Transverse colon (tissue), 4 donors: ENCODE data around the gene AKAP9. TPM values are rescaled to one million over a fixed set of nuclear protein-coding genes. Genes with fewer than 3 reads are reported as not detected.

Source experiments
- DNase-seq: peaks from one replicate; pipeline ENCODE4 v3.0.0-alpha.2; 2019
- H3K27ac ChIP-seq, 4 donors: fragments of 200-600 bp; sonication (generic); 2 replicates each; pipeline ENCODE4 v1.5.1; 2016 to 2018; ENCODE audit warnings: inconsistent platforms in 4 of 4
- H3K27me3 ChIP-seq: fragments of 200-600 bp; sonication (generic); 2 replicates; pipeline ENCODE4 v1.5.1; 2017; ENCODE audit warnings: inconsistent platforms
- H3K36me3 ChIP-seq, 4 donors: fragments of 200-600 bp; sonication (generic); 2 replicates each; pipeline ENCODE4 v1.5.1; 2017 to 2019; ENCODE audit warnings: inconsistent platforms in 4 of 4
- H3K4me1 ChIP-seq, 4 donors: fragments of 200-600 bp; sonication (generic); 2 replicates each; pipeline ENCODE4 v1.5.1; 2017 to 2020; ENCODE audit warnings: inconsistent platforms in 4 of 4
- H3K4me3 ChIP-seq, 4 donors: fragments of 200-600 bp; sonication (generic); 1 replicate in 1 of 4; 2 replicates in 3 of 4; pipeline versions ENCODE4 v1.5.1 to v1.6.1; 2017 to 2019; ENCODE audit warnings: inconsistent platforms in 4 of 4
- H3K9me3 ChIP-seq, 2 donors: fragments of 200-600 bp; sonication (generic); 2 replicates each; pipeline ENCODE4 v1.5.1; 2017 to 2019; ENCODE audit warnings: inconsistent platforms in 2 of 2
- CTCF ChIP-seq, 5 experiments: fragments of 200-600 bp in 3 of 5; fragments of 450-650 bp in 2 of 5; sonication (generic) in 3 of 5; IDR thresholded peaks; 1 replicate in 2 of 5; 2 replicates in 3 of 5; pipeline ENCODE4 v1.5.1; 2016 to 2017; ENCODE audit warnings: antibody characterized with exemption in 5 of 5, inconsistent platforms in 3 of 5, mild to moderate bottlenecking in 2 of 5, moderate library complexity in 1 of 5
- EP300 ChIP-seq: sonication (generic); formaldehyde crosslinking; IDR thresholded peaks from one replicate; pipeline ENCODE4 v1.6.1; 2017; ENCODE audit warnings: antibody characterized with exemption, low read depth
- POLR2A ChIP-seq: fragments of 450-650 bp; IDR thresholded peaks from one replicate; pipeline ENCODE4 v1.6.1; 2016; ENCODE audit warnings: antibody characterized with exemption, mild to moderate bottlenecking, moderate library complexity
- POLR2AphosphoS5 ChIP-seq, 3 donors: sonication (generic); formaldehyde crosslinking; IDR thresholded peaks; one replicate each; pipeline ENCODE4 v1.6.1; 2016; ENCODE audit warnings: antibody characterized with exemption in 3 of 3
- WGBS, 2 donors: methylation state at CpG; one replicate each; pipeline ENCODE4 v1.1.5; 2018; ENCODE audit warnings: low coverage in 1 of 2; 5-methylcytosine and 5-hydroxymethylcytosine counted together
- in situ Hi-C, 4 donors: fragments of 200-750 bp; cut with MboI; loops; one replicate each; pipeline versions ENCODE4 v1.15.0 to v1.15.1; 2017; ENCODE audit warnings: low sequenced_read_pairs in 3 of 4, low pct_ligation_motif_present in 1 of 4, low pct_unique_long_range_greater_than_20kb in 1 of 4
- intact Hi-C: fragments of 100-400 bp; cut with DNase I; formaldehyde crosslinking; loops from one replicate; pipeline ENCODE4 v1.15.1; 2023; ENCODE audit warnings: low total_unique reads
- total RNA-seq, 4 donors: library from RNA; depleted of rRNA; stranded (reverse); fragments of >200 nt; gene quantifications; one replicate each; pipeline ENCODE4 v1.1.0, GENCODE V29; 2016

AKAP9 gene
- total RNA-seq, 4 donors from 2014 or later = 203 to 262 (median 234) TPM

- H3K27ac ChIP-seq = peak overlapping the region; percentile 26 to 63 (median 36)
- 52% methylated on average over 2 of the region's 2 CpGs for WGBS, 2 donors
- H3K4me1 ChIP-seq = peaks cover 7 to 55% (median 19%) of the 10 kb centered on the region in 4 donors
- no peak for DNase-seq
- in situ Hi-C loops = no loop called here
- H3K9me3 ChIP-seq = no peaks in the 10 kb centered on the region
- TF ChIP-seq POLR2A (no peak), POLR2AphosphoS5 (IDR thresholded peaks at IDR 0.05) (no peak), CTCF (IDR thresholded peaks at IDR 0.05) (no peak), EP300 (no peak)
- no peaks in the 10 kb centered on the region for H3K36me3 ChIP-seq
- H3K27me3 ChIP-seq = no peaks in the 10 kb centered on the region
- no peak overlapping the region for H3K4me3 ChIP-seq
- intact Hi-C loops = no loop called here
Observed at GRCh38 chr7:91945476-91945875, 4.8 kb downstream of the AKAP9 start.

- in situ Hi-C loops = no loop called here
- peak overlapping the region; percentile 6 to 63 (median 39) for H3K27ac ChIP-seq
Observed at GRCh38 chr7:91946549-91946948, 5.9 kb downstream of the AKAP9 start.

GRCh38 chr7:91947948-91948347 lies 7.3 kb downstream of the AKAP9 start:
- intact Hi-C loops (no loop called here), in situ Hi-C loops (no loop called here)
- 89 to 100% methylated on average over 1 of the region's 1 CpG for WGBS, 2 donors
- Histone ChIP-seq H3K27ac (no peak overlapping the region), H3K27me3 (no peaks in the 10 kb centered on the region), H3K9me3 (no peaks in the 10 kb centered on the region), H3K4me3 (no peak overlapping the region), H3K36me3 (no peaks in the 10 kb centered on the region), H3K4me1 (peaks cover 0 to 40% (median 10%) of the 10 kb centered on the region in 4 donors)
- no peak for DNase-seq
- TF ChIP-seq CTCF (IDR thresholded peaks at IDR 0.05) = no peak
- TF ChIP-seq POLR2AphosphoS5 (IDR thresholded peaks at IDR 0.05) = no peak
- TF ChIP-seq POLR2A = no peak
- TF ChIP-seq EP300 = no peak

More at GRCh38 chr7:91946549-91946948, 5.9 kb downstream of the AKAP9 start:
- intact Hi-C loops = no loop called here
- no peak for DNase-seq
- H3K4me1 ChIP-seq = peaks cover 7 to 54% (median 19%) of the 10 kb centered on the region in 4 donors
- no peak for TF ChIP-seq EP300
- no peak for TF ChIP-seq CTCF (IDR thresholded peaks at IDR 0.05)
- no peak for TF ChIP-seq POLR2AphosphoS5 (IDR thresholded peaks at IDR 0.05)
- no peaks in the 10 kb centered on the region for H3K36me3 ChIP-seq
- H3K4me3 ChIP-seq = no peak overlapping the region
- 59 to 79% methylated on average over 3 of the region's 3 CpGs for WGBS, 2 donors
- no peaks in the 10 kb centered on the region for H3K27me3 ChIP-seq
- no peaks in the 10 kb centered on the region for H3K9me3 ChIP-seq

GRCh38 chr7:91949221-91950009 lies 8.8 kb downstream of the AKAP9 start:
- no peaks in the 10 kb centered on the region for H3K27me3 ChIP-seq
- H3K36me3 ChIP-seq = no peaks in the 10 kb centered on the region
- H3K4me3 ChIP-seq = no peak overlapping the region
- in situ Hi-C loops = no loop called here
- TF ChIP-seq POLR2A (no peak), EP300 (no peak), POLR2AphosphoS5 (IDR thresholded peaks at IDR 0.05) (no peak), CTCF (IDR thresholded peaks at IDR 0.05) (no peak)
- no peak overlapping the region for H3K27ac ChIP-seq
- H3K4me1 ChIP-seq = peaks cover 0 to 28% (median 8%) of the 10 kb centered on the region in 4 donors
- no peak for DNase-seq
- H3K9me3 ChIP-seq = no peaks in the 10 kb centered on the region
- intact Hi-C loops = no loop called here
- WGBS, 2 donors = 92 to 100% methylated on average over 1 of the region's 1 CpG
